ENCODE measurements around the gene SLX4IP.

Gene SLX4IP

DNA sequence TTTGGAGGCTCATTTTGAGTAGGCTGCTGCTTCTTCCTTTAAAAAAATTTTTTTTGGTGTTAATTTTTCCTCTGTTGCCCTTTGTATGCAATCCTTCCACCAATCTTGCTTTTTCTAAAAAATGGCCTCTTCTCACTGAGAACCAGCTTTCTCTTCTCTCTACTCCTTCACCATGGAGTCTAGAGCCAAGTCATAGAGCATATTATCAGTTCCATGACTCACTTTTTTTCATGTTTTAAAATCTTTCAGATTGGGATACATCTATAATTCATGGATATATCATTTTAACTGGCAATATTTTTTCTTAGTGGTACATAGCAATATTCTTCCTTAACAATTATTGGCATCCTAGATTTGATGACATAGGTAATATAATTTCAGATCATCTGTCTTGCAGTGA is 62.7 kb downstream of the SLX4IP start:
- no peak for DNase-seq (ENCODE audit: low read depth)

DNA sequence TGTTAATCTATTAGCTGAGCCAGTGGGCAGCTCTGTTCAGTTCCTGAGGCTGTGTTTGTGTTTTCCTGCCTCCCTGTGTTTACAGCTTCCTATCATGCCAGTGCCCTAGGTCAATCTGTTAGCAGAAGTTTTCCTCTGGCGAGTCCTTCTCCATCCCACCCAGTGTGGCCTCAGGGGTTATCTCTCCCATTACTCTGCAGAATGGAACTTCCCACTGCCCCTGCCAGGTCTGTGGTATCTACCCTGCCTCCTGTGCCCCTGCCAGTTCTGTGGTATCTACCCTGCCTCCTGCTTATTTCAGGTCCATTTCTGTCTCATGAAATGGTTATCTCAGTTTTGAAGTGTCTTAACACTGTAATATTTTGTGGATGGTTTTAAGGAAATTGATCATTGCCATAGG is 63.1 kb downstream of the SLX4IP start:
- DNase-seq (ENCODE audit: low read depth) = no peak

DNA sequence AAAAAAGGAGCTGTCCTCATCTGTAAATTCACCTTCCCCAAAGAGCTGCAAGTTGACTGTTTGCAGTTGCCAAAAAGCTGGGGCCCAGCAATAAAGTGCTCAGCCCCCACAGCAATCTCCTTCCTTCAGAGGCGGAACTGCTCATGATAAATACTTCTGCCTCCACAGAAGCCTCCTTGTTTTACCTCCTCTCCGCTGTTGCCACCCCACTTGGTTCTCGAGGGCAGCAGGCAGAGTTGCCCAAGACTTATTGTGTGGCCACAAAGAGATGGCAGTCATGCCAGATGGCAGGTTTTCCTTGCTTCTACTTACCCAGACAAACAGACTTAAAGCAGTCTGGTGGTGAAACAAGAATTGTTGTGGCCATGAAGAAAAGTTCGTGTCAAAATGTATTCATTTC is 66.3 kb downstream of the SLX4IP start:
- DNase-seq (ENCODE audit: low read depth) = no peak

DNA sequence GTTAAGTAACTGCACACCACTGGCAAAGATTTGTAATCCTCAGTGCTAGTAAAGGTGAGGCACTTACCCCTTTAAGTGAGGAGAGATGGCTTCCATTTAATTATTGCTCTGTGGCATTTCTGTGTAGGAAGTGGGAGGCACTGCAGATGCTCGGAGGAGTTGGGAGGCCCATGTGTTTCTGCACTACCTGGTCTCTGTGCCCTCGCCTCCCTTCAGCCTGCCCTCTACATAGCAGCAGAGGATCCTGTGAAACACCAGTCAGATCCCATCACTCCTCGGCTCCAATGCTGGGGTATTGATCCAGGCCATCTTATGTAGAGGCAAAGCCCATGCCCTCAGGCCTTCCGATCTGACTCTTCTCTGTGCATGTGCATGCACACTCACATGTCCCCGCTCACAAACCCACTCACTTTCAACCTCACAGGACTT is 67.0 kb downstream of the SLX4IP start:
- DNase-seq (ENCODE audit: low read depth) = no peak

DNA sequence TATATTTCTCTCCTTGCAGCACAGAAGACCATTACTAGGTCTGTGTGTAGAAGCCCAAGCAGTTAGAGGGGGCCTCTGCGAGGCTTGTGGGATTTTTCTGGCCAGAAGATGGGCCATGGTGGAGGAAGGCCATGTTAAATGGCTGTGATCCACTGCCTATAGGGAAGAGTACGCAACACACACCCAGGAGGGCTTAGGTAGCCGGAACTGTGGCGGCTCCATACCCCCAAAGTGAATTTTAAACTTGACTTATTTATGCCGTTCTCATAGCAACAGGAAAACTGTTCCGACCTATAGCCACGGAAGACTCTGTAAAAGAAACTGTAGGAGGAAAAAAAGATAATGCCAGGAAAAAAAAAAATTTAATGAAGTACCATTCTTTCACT is 69.5 kb downstream of the SLX4IP start:
- no peak for DNase-seq (ENCODE audit: low read depth)

DNA sequence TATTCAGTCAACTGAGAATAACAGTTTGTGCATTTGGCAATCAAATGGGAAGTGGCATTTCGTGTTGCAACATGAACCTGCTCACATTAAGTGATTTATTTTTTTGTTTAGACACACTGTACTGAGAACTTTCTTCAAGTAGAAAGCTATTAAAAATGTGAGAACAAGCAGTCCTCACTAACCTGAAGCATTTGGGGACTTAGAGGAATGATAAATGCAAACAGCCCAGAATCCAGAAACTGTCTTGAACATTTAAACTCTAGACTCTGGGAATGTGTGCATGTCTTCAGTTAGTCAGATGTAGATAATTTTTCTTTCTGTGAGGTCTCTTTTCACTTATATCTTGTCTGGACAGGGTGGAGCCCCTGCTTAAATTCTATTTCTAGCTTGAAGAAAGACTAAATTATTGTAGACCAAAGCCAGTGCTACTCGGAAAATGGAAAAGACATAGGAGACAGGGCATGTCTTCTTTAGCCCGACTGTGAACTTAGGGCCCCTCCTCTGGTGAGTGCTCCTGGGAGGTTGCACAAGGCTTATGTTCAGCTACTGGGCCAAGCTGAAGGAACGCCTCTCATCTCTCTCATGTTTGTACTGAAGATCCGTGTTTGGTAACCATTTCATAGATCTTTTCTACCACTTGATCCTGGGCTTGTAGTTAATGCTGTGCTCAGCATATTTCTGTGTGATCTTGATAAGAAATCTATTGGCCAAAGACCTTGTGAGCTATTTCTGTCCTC is 70.1 kb downstream of the SLX4IP start:
- DNase-seq (ENCODE audit: low read depth) = no peak

DNA sequence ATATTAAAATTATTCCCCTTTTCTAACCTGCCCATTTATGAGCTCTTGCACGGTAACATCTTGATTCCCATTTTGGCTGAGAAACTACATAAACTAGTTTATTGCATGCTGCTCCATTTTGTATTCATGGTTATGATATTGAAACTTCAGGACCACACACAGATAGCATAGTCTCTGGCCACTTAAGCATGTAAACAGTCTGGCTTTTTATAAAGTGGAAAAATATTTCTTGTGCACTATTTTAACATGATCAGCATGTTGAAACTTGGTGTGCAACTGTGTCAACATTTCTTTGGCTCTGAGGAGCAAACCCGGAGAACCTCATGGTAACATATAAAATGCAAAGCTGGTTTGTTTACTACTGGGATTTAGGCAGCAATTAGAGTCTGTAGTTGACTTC is 70.7 kb downstream of the SLX4IP start:
- DNase-seq (ENCODE audit: low read depth) = no peak

DNA sequence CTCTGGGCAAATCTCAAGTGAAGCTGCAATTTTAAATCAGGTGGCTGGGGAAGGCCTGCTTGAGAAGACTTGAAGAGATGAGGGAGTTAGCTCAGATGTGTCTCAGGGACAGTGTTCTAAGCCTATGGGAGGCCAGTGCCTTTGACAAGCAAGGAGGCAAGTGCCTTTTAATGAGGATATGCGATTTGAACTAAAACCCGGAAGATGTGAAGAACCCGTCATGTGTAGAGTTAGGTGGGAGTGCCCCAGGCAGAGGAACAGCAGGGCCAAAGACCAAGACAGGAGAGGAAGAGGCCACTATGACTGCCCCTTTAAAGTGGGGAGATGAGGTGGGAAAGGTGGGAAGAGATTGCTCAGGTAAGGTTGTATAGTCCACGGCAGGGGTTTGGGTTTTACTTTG is 71.9 kb downstream of the SLX4IP start:
- DNase-seq (ENCODE audit: low read depth) = no peak

DNA sequence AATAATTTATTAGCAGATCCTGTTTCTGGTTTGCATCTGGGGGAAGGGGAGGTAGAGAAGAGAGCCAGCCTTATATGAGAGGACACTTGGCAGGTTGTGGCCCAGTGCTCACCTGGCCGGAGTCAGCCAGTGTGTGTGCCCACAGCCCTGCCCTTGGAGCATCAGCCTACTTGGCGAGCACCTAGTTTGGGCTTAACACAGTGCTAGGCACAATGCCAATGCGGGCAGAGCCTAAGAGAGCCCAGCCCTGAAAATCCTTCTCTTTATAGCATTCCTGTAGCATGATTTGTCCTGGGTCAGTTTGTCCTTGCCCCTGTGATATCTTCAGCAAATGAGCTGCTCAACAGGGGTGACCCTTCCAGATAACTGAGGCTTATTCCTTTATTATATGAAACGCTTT is 73.0 kb downstream of the SLX4IP start:
- no peak for DNase-seq (ENCODE audit: low read depth)

DNA sequence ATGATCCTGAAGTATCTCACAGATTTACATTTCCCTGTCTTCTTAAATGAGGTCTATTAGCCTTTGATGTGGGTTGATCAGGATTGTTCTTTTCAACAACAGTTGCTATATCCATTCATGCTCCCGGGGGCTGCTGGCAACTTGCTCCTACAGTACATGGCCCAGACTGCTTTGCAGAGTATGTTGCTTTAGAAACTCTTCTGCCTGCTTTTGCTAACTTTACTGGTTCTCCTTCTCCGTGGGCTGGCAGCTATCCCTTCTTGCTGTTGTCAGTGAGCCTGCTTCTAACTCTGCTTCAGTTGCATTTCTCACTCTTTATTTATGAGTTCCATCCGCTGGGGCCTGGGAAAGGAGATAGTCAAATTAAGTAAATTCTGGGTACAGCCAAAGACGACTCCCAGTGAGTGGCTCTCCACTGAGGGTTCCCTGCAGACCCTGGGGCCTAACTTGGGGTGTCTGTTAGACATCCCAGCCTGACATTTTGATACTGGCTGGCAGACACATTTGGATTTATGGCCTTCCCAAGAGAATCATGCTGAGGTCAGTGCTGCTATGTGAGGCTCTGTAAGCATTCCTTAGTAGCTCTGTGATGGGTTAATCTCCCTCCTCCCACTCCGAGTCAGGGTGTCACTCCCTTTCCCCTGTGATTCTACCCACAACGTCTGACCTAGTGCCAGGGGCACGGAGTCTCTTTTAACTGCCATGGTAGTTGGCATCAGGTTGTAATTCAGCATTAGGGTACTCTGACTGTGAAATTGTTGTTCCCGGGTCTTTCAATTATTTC is 73.6 kb downstream of the SLX4IP start:
- no peak for DNase-seq (ENCODE audit: low read depth)

DNA sequence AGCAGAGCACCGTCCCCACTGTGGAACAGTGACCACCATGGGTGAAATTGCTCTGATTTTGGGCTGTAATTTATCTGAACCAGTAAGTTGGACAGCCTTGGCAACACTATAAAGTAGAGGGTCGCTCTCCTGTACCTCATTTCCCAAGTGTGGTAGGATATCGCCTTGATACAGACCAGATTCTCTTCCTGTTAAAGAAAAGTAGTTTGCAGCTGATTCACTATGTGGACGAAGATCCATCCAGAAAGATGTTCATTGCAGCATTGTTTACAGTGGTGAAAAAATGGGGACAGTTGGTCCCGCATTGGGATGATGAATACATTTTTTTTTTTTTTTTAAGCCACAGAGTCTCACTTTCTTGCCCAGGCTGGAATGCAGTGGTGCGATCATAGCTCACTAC is 74.3 kb downstream of the SLX4IP start:
- no peak for DNase-seq (ENCODE audit: low read depth)

DNA sequence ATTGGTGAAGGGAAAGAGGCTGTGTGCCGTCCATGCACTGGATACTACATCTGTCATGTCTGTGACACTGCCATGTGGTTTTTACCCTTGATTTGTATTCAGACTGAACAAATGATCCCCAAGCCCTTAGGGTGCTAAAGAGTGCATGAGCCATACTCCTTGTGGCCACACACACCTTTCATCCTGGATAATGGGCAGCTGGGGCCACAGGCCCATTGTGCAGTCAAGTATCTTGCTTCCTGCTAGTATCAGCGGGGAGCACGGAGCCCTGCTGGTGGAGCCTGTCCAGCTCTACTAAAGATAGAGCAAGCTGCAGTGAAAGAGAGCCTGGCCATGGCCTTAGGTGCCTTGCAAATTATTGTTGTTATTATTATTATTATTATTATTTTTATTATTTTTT is 75.1 kb downstream of the SLX4IP start:
- DNase-seq (ENCODE audit: low read depth) = no peak

DNA sequence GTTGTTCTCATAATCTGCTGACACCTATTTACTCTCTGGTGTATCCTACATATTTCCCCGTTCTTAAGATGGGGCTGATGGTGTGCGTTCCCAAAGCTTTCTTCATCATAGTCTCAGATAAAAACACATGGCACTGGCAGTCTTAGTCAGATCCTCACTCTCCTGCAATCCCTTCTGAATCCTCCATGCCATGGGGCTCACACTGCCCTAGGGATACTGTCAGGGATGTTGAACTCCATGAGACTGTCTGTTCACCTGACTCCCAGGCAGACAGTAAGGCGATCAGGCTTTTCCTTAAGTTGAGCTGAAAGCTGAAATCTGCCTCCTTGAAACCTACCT is 76.0 kb downstream of the SLX4IP start:
- no peak for DNase-seq (ENCODE audit: low read depth)

DNA sequence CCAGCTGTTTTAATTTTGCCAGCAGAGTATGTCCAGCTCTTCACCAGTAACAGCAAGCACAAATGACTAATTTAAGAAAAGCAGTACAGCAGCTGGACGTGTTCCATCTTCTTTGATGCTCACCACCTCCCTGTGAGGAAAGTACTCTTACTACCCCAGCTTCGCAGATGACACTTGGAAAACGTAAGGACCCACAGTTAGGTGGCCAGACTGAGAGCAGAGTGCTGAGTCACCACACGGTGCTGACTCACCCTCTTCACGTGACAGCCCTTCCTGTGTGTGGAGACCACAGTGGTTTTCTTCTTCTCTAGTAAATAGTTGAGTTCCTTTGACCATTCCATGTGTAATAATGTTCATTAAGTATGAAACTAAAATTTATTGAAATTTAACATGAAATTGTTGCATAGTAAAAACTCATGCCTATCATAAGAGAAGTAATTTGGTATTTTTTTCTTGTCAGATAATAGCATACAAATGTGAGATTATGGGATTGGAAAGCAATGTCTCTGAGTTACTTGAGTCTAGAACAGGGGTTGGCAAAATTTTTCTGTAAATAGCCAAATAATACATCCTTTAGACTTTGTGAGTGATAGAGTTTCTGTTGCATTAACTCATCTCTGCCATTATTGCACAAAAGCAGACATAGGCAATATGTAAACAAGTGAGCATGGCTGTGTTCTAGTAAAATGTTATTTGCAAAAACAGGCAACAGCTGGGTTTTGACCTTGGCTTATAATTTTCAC is 76.6 kb downstream of the SLX4IP start:
- DNase-seq (ENCODE audit: low read depth) = peak; percentile 92

DNA sequence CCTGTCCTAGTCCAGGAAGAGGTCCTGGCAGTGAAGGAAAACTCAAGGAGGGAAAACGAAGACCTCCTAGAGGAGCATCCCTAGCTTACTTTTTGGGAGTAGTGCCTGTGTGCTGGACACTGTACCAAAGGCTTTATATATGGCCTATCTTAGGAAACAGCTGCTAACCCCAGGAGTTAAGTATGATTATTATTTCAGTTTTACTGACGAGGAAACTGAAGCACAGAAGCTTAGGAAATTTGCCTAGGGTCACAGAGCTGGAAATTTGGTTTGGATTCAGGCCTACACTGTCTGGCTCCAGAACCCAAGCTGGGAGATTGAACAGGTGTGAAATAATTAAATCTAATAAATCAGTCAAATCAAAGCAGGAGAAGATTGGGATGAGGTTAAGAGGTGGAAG is 78.0 kb downstream of the SLX4IP start:
- DNase-seq (ENCODE audit: low read depth) = no peak

DNA sequence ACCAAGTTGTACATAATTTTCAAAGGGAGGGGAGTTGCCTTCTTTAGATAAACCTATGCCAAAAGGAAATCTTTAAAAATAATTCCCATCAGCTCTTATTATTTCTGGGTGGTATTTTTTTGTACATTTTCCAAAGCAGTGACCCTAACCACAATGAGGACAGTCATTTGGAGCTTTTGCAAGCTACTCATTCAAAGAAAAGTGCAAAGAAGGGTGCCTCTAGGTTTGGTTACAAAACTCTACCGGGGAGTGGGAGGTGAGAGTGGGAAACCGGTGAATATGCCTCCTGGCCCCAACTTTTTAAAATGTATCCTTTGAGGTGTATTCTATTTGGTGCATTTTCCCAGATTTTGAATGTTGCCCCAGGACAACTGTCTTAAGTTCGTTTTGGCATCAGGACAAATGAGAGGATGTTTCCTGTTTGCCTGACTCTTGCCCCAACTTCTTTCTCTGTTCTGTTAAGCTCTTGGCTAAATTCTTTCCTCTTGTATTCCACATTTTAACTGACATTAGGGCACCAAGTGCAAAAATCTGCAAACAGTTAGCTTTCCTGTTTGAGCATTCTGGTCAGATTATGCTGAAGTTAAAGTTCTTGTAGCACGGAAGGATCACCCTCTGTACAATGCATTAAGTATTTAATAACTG is 78.9 kb downstream of the SLX4IP start:
- no peak for DNase-seq (ENCODE audit: low read depth)

DNA sequence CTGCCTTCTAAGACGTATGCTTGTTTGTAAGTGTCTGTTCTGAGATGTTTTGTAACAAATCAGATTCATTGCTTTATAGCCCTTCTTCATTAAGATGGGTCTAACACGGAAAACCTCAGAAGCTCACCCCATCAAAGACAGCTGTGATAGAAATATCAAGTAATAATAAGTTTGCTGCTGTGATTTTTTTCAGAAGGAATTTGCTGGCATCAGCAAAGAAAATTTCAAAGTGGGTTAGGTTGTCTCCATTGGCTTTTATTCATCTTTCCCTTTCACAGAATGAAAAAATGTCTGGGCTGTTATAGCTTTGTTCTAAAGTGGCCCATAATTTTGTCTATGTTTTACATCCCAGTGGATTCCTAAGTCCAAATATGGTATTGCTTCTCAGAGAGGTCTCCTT is 81.4 kb downstream of the SLX4IP start:
- no peak for DNase-seq (ENCODE audit: low read depth)

DNA sequence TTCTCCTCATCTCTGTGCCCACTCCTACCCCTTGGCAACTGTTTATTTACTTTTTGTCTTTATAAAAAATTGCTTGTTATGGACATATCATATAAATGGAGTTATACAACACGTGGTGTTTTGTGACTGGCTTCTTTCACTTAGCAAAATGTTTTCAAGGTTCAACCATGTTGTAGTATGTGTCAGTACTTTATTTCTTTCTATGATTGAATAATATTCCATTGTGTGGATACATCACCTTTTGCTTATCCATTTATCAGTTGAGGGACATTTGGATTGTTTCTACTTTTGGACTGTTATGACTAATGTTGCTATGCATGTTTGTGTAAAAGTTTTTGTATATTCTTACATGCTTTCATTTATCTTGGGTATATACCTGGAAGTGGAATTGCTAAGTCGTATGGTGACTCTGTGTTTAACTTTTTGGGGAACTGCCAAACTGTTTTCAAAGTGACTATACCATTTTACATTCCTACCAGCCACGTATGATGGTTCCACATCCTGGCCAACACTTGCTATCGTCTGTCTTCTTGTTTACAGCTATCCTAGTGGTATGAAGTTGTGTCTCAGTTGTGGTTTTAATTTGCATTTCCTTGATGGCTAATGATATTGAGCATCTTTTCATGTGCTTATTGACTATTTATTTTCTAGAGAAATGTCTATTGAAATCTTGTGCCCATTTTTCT is 84.4 kb downstream of the SLX4IP start:
- peak; percentile 55 for DNase-seq (ENCODE audit: low read depth)

DNA sequence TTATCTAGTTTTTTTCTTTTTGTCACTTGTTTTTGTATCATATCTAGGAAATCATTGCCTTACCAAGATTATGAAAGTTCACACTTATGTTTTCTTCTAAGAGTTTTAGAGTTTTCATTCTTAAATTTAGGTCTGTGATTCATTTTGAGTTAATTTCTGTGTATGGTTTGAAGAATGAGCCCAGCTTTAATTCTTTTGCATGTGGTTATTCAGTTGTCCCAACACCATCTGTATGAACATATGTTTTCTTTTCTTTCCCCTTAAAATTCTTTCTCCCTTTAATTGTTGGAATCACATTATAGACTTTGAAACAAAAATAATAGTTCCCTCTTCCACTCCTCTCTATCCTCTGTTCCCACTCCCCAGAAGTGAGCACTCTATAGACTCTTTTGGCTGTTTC is 85.4 kb downstream of the SLX4IP start:
- no peak for DNase-seq (ENCODE audit: low read depth)

DNA sequence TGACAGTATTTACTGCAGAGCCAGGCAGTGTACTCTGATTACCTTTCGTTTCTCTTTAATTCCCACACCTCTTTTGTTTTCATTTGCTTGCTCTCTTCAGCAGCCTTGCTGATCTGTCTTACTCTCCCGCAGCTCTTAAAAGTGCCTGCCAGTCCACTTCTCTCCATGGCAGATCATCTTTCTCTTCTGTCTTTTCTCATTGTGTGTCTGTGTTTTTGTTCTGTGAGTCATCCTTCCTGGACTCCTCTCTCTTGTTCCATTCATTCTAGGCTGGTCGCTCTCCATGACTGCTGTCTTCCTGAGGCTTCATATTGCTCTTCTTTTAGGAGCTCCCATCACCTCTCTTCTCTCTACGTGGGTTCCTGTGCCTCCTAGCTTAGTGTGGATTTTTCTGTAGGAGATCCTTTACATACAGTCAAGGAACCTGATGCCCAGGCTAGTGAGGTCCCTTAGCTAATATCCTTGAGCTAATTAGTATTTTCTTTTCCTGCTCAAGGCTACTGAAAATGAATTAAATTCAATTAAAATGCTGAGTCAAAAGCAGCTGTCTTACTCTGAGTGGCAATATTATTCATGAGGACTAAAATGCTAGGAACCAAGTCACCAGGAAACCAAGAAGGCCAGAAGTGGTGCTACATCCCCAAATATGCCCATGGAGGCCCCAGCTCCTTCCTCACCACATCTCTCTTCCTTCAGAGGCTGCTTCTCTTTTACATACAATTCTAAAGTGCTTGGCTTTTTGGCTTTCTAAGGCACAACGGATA is 86.1 kb downstream of the SLX4IP start:
- peak; percentile 43 for DNase-seq (ENCODE audit: low read depth)

DNA sequence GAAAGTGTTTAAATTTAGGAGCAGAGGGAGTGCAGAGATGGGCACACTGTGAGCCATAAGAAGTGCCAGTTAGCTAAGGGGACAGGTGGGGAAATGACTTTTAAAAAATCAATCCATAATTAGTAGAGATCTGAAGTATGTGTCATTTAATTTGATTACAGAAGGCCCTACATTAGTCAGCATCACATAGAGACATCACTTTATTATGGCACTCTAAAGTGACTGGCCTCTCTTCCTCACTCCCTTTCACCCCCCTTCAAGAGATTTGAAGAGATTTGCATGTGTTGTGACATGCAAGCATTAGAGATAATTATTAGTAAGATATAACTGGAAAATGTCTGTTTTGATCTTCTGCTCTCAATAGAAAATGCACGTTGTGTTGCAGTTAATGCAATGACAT is 86.7 kb downstream of the SLX4IP start:
- no peak for DNase-seq (ENCODE audit: low read depth)
